ENCODE data around the gene TMCC3.
"Not testable (repeated sequence)": the region's sequence is repeated elsewhere in the genome, so short reads cannot be mapped to it uniquely, and the experiment has no call there.

Gene TMCC3, protein sequence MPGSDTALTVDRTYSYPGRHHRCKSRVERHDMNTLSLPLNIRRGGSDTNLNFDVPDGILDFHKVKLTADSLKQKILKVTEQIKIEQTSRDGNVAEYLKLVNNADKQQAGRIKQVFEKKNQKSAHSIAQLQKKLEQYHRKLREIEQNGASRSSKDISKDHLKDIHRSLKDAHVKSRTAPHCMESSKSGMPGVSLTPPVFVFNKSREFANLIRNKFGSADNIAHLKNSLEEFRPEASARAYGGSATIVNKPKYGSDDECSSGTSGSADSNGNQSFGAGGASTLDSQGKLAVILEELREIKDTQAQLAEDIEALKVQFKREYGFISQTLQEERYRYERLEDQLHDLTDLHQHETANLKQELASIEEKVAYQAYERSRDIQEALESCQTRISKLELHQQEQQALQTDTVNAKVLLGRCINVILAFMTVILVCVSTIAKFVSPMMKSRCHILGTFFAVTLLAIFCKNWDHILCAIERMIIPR

DNA sequence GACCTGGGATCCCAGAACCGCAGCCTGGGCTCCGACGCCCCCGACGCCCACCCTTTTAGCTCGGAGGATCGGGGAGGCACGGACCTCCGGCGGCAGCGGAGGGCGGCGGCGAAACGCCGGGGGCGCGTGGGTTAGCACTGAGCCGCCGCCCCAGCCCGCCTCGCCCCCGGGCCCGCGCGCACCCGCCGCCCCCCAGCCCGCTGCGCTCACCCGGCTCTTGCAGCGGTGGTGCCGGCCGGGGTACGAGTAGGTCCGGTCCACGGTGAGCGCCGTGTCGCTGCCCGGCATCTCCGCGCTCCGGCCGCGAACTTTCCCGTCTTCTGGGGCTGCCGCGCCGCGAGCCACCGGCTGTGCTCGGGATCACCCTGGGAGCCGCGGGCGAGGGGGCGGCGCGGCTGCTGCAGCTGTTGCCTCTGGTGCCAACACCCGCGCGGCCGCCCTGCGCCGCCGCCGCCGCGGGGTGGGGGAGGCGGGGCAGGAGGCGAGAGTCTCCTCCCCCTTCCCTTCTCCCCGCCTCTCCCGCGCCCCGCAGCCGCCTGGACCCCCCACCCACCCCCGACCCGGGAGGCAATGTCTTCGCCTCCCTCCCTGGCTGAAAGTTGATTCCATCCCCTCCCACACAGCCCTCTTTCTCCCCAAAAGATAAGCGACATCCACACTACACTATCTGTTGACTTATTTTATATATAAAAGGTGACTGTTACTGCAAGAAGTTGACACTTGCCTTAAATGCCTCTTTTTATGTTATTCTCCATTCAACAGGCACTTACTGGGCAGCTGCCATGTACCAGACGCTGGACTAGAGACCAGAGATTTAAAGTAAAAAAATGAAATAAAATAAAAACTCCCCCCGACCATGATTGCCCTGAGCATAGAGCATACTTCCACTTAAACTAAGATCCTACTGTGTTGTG is at the start of gene TMCC3:
TSS of gene TMCC3 (minus strand) at position 415 of the 914 bp plus-strand sequence. CDS start at position 288, 127 bp downstream.
- DNase-seq: peak; percentile 33
- ATAC-seq: peak; percentile 69

DNA sequence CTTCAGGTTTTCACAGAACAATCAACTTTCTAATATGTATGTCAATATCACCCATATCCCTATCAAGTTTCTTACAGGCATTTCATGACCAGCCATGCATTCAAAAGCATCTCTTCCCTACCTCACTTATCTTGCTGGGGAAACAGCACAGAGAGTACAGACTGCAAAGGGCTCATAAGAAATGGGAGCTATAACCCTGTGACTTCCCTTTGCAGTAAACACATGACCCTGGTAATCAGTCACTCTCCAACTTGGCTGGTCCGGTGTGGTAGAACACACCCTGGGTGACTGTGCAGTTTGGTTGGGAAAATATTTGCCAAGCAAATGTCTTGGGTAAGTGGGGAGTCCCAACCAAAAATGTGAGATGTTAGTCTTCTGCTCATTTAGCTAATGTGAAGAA is 49.4 kb upstream of the TMCC3 start:
- DNase-seq (no peak), ATAC-seq (peak; percentile 36)

GRCh38 chr12:94698578-94698977 is 48.2 kb upstream of the TMCC3 start:
- no peak for DNase-seq
- ATAC-seq: no peak

- DNase-seq (no peak), ATAC-seq (no peak)
Observed at GRCh38 chr12:94697631-94698030, 47.3 kb upstream of the TMCC3 start.

- ATAC-seq (no peak), DNase-seq (no peak)
Observed at GRCh38 chr12:94694732-94695131, 44.4 kb upstream of the TMCC3 start.

DNA sequence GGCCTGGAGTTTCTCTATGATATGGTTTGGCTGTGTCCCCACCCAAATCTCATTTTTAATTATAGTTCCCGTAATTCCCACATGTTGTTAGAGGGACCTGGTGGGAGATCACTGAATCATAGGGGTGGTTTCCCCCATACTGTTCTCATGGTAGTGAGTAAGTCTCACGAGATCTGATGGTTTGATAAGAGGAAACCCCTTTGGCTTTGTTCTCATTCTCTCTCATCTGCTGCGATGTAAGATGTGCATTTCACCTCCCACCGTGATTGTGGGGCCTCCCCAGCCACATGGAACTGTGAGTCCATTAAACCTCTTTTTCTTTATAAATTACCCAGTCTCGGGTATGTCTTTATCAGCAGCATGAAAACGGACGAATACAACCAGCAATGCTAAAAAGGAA is 42.5 kb upstream of the TMCC3 start:
- ATAC-seq, DNase-seq: not testable (repeated sequence)

- ATAC-seq (no peak), DNase-seq (no peak)
Observed at GRCh38 chr12:94690198-94690771, 39.9 kb upstream of the TMCC3 start.

GRCh38 chr12:94689646-94690036 is 39.3 kb upstream of the TMCC3 start:
- DNase-seq (no peak), ATAC-seq (no peak)

- DNase-seq: no peak
- peak; percentile 52 for ATAC-seq
Observed at GRCh38 chr12:94689002-94689645, 38.8 kb upstream of the TMCC3 start.

- ATAC-seq: no peak
Observed at GRCh38 chr12:94687891-94688290, 37.5 kb upstream of the TMCC3 start.

DNA sequence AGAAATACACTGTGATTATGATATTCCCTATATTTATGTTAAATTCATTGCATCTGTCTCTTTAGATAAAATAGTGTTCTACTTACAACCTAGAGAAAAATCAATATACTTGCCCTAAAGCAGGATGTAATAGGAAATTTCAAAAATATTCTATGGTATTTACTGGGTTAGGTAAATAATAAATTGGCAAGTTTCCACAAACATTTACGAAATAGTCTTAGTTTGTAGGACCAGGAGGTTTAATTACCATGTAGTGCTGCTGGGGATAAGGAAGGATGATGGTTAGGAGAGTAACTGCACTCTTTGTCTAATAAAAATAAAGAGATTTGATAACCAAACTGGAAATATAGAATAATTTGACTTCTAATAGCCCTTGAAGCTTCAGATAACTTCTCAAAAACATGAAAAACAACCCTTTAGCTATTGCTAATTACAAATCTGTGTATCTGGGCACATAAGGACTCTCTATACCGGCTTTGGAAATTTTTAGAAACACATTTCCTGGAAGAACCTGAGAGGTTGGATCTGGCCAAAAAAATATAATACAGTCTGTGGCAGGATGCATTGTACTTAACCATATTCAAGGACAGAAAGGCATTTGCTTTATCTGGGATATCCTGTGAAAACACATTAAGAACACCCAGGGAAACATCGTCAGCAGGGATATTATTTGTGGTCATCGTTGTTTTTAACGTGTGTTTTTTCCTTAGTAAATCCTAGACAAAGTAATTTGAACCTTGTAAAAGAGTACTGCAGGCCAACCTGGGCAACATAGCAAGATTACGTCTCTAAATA is 36.7 kb upstream of the TMCC3 start:
- DNase-seq (no peak), ATAC-seq (no peak)

More at GRCh38 chr12:94687891-94688290, 37.5 kb upstream of the TMCC3 start:
- no peak for DNase-seq

DNA sequence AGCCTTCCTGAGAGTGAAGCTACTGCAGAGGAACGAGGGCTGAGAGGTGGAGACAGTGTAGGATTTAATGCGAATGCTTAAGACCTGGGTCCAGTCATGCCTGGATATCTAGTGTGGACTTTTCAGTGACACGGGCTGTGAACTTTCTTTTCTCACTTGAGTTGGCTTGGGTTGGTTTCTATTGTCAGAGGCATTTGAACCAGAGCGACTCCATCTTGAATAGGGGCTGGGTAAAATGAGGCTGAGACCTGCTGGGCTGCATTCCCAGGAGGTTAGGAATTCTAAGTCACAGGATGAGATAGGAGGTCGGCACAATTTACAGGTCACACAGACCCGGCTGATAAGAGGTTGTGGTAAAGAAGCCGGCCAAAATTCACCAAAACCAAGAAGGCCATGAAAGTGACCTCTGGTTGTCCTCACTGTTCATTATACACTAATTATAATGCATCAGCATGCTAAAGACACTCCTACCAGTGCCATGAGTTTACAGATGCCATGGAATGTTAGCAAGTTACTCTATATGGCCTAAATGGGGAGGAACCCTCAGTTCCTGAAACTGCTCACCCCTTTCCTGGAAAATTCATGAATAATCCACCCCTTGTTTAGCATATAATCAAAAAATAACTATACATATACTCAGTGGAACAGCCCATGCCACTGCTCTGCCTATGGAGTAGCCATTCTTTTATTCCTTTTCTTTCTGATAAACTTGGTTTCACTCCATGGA is 34.2 kb upstream of the TMCC3 start:
- no peak for DNase-seq
- ATAC-seq: no peak

DNA sequence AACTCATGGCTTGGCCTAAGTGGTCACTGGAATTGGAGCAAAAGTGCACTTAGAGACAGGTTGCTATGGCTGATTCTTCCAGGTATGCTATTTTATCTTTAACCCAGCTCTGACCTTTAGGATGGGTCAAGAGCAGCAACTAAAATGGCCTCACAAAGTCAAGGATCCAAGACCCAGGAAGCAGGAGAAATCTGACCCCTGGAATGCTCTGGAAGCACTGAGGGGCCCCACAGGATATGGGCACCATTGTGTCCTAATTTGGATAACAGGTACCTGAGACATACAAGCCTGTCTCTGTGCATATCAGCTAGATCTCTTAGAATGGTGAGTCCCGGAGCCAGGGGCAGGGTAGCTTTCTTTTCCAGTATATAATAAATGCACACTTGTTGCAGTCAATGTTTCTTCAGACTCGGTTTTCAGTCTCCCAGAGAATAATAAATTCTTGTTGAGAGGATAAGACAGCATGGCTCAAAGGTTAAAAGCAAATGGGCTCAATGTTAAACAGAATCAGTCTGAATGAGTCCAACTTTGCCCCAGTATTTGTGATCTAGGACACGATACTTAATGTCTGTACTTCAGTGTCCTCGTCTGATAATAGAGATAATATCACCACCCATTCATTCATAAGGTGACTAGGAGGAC is 29.3 kb upstream of the TMCC3 start:
- ATAC-seq: no peak
- DNase-seq: no peak

GRCh38 chr12:94678849-94679248 is 28.5 kb upstream of the TMCC3 start:
- ATAC-seq: no peak
- no peak for DNase-seq

GRCh38 chr12:94678379-94678778 is 28.0 kb upstream of the TMCC3 start:
- no peak for DNase-seq

GRCh38 chr12:94677778-94678177 is 27.4 kb upstream of the TMCC3 start:
- ATAC-seq (no peak), DNase-seq (no peak)

More at GRCh38 chr12:94678379-94678778, 28.0 kb upstream of the TMCC3 start:
- no peak for ATAC-seq

DNA sequence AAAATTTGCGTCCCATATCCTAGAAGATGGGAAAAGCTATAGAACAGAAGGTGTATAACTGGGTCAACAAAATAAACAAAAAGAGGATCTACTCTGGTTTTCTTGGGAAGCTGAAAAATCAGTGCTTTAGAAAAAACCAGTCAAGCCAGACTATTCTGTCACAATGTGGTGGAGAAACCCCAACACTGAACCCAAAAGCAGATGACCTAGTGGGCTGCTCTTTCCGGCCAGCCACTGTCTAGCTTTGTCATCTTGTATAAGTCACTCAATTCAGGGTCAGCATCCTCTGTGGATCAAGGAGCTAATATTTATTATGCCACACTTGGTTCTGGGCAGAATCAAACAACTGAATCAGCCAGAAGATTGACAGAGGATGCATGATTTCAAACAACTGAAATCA is 26.6 kb upstream of the TMCC3 start:
- no peak for DNase-seq
- no peak for ATAC-seq

GRCh38 chr12:94676031-94676641 is 25.8 kb upstream of the TMCC3 start:
- ATAC-seq (peak; percentile 45), DNase-seq (no peak)

DNA sequence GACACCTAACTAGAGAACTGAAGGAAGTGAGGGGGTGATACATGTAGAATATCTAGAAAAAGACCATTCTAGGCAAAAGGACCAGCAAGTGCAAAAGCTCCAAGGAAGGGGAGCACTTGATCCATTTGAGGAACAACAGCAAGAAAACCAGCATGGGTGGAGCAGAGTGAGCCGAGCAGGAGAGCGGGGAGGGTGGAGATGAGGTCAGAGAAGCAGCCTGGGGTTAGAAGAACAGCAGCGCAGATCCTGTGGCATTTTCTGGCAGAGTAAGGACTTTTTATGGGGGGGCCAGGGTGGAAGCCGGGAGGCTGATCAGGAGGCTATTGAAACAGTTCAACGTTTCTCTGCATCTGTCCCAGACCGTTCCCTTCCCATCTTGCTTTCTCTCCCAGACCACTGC is 24.5 kb upstream of the TMCC3 start:
- no peak for DNase-seq
- ATAC-seq: no peak

- ATAC-seq (no peak), DNase-seq (no peak)
Observed at GRCh38 chr12:94674051-94674451, 23.7 kb upstream of the TMCC3 start.

All from stimulated activated naive CD8-positive, alpha-beta T cell treated with anti-CD3 and anti-CD28 coated beads, Interleukin-15, Interleukin-2, amounts not matched to agents 100 U/mL and 50 U/mL, for 24 hours (primary cell).